Measurements from ENCODE around the gene CDK5. TPM values are rescaled to one million over a fixed set of nuclear protein-coding genes. Genes with fewer than 3 reads are reported as not detected.

The CDK5 gene
- total RNA-seq, 1 experiment from 2014 or later: 19.8 TPM

DNA sequence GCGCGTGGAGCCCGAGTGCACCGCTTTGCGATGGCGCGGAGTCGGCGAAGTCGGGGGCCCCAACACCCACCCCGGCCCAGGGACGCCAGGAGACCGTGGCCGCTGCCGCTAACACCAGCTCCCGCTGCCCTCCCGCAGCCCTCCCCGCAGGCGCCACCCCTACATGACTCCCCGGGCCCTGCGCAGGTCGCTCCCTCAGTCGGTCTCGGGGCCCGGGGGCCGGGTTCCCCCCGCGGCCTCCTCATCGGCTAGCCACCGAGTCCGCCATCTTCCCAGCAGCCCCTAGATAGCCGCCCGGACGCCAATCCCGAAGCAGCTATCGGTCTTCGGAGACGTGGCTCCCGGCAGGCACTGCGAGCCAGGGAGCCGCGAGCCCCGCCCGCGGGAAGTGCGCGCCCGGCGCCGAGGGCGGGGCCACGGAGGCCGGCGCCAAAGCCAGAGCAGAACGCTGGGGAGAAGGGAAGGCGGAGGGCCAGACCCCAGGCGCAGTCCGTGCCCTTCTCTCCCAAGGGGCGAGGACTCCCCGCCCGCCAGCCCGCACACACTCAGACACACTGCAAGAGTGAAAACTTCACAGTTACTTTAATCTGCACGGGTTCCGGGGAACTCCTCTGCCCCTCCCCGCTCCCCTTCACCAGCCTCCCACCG is 22.9 kb upstream of the CDK5 start, which contains the start of gene FASTK:
Gene FASTK, minus strand, starts transcription at position 288 of the 648 bp plus-strand sequence. Its CDS starts 43 bp downstream, at position 245.
- Histone ChIP-seq H3K27ac (ENCODE audit: low read depth, low read length) (peak within 1 kb of the TSS; percentile 94), H2AFZ (ENCODE audit: low read depth, low read length, poor library complexity, severe bottlenecking) (no peak within 1 kb of the TSS)
- intact Hi-C loops (cut with micrococcal nuclease): no loop called here

More for the DNA sequence above, 22.9 kb upstream of the CDK5 start, which contains the start of gene FASTK:
- peak within 1 kb of the TSS; percentile 94 for H3K4me2 ChIP-seq (ENCODE audit: low read length)
- peaks cover 33 to 69% of the 10 kb centered on the region in 2 experiments for H3K4me1 ChIP-seq (ENCODE audit: control insufficient read depth in 1 of 2, insufficient read depth in 2 of 2, low read length in 2 of 2)
- ChIA-PET CTCF (interaction anchor here (0.7 to 1.4 kb wide), 4 partner anchors 20 to 62 kb away, joined by 3 read pairs; no protein-coding TSS in a partner anchor), POLR2A (interaction anchor here (0.7 to 1.4 kb wide), 4 partner anchors 10 to 33 kb away, joined by 3 to 13 read pairs (median 6); no protein-coding TSS in a partner anchor), RAD21 (ENCODE audit: low non-redundant PET in 1 of 2, low total read pairs in 2 of 2, uncharacterized antibody in 2 of 2, unreplicated experiment in 2 of 2) (no interaction called here)
- TF ChIP-seq ZFX (IDR thresholded peaks at IDR 0.05) (peak; percentile 74), CEBPB (IDR thresholded peaks at IDR 0.05; ENCODE audit: low read depth) (no peak), CBX3 (IDR thresholded peaks at IDR 0.05; ENCODE audit: low read depth) (no peak), YY1 (IDR thresholded peaks at IDR 0.05; ENCODE audit: extremely low read depth, insufficient replicate concordance, low read depth, low read length) (peak; percentile 97), POLR2A (IDR thresholded peaks at IDR 0.05; ENCODE audit: borderline replicate concordance, extremely low read depth, insufficient read depth, insufficient read length) (peak; percentile 88), EZH2 (IDR thresholded peaks at IDR 0.05) (no peak), SRF (IDR thresholded peaks at IDR 0.05; ENCODE audit: low read depth) (no peak), SP1 (IDR thresholded peaks at IDR 0.05; ENCODE audit: low read depth) (no peak), ELF1 (IDR thresholded peaks at IDR 0.05; ENCODE audit: borderline replicate concordance, low read depth) (no peak), JUND (IDR thresholded peaks at IDR 0.05) (no peak), POLR2AphosphoS5 (IDR thresholded peaks at IDR 0.05; ENCODE audit: low read depth, low read length) (peak; percentile 88)
- TF ChIP-seq, protein P1, sequence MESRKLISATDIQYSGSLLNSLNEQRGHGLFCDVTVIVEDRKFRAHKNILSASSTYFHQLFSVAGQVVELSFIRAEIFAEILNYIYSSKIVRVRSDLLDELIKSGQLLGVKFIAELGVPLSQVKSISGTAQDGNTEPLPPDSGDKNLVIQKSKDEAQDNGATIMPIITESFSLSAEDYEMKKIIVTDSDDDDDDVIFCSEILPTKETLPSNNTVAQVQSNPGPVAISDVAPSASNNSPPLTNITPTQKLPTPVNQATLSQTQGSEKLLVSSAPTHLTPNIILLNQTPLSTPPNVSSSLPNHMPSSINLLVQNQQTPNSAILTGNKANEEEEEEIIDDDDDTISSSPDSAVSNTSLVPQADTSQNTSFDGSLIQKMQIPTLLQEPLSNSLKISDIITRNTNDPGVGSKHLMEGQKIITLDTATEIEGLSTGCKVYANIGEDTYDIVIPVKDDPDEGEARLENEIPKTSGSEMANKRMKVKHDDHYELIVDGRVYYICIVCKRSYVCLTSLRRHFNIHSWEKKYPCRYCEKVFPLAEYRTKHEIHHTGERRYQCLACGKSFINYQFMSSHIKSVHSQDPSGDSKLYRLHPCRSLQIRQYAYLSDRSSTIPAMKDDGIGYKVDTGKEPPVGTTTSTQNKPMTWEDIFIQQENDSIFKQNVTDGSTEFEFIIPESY (IDR thresholded peaks at IDR 0.05; ENCODE audit: extremely low read depth, insufficient replicate concordance, low read length): peak; percentile 44
- H4K20me1 ChIP-seq (ENCODE audit: insufficient read depth): no peaks in the 10 kb centered on the region
- H3K9me2 ChIP-seq (ENCODE audit: insufficient read depth): no peaks in the 10 kb centered on the region
- H3K9me3 ChIP-seq (ENCODE audit: control insufficient read depth in 1 of 2, insufficient read depth in 1 of 2, low read depth in 1 of 2, low read length in 2 of 2): no peaks in the 10 kb centered on the region
- peak within 1 kb of the TSS; percentile 90 to 94 for H3K4me3 ChIP-seq (replicated peaks in 1 of 2; ENCODE audit: low read depth in 1 of 2, low read length in 2 of 2)
- ATAC-seq (peak; percentile 68), DNase-seq (ENCODE audit: low read depth, low spot score) (peak; percentile 65)
- peaks cover 3 to 6% of the 10 kb centered on the region in 2 experiments; a peak in 2 of 4 replicates for H3K36me3 ChIP-seq (ENCODE audit: control insufficient read depth in 1 of 2, insufficient read depth in 2 of 2, low read length in 2 of 2)
- BruUV-seq (replicated peaks): no TSS peak
- peaks cover 45% of the 10 kb centered on the region for H3K79me2 ChIP-seq (ENCODE audit: insufficient read depth, low read length)
- no peaks in the 10 kb centered on the region for H3K27me3 ChIP-seq (ENCODE audit: insufficient read depth, low read length)
- H3K9ac ChIP-seq (ENCODE audit: low read length): peak within 1 kb of the TSS; percentile 100

Data from HCT116 (cell line).